Measurements from ENCODE around the gene ANO10.

Gene ANO10

DNA sequence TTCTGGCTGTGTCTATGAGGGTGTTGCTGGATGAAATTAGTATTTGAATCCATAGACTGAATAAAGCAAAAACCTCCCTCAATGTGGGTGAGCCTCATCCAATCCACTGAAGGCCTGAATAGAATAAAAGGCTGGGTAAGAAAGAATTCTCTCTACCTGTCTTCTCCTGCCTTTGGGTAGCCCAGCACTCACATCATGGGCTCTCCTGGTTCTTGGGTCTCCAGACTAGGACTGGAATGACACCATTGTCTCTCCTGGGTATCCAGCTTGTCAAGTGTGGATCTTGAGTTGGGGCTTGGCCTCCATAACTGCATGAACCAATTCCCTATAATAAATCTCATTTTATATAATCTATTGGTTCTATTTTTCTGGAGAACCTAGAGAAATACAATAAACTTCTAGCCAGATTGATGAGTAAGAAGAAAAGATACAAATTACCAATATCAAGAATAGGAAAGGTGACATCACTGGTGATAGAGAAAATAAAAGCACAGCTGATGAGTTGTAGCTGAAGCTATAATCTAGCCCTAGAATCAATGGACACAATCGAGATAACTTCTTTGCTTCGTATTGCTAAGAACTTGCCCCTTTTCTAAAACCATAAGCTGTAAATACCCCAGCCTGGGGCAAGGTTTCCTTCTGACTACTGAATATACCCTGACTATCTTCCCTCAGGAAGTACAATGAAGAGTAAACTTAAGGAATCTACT lies 106.4 kb downstream of the ANO10 start:
- H3K79me2 ChIP-seq (ENCODE audit: insufficient read depth, low read length): no peaks in the 10 kb centered on the region
- no peak overlapping the region for H3K27ac ChIP-seq (ENCODE audit: low read depth, low read length, poor library complexity, severe bottlenecking)
- H3K27me3 ChIP-seq (ENCODE audit: insufficient read depth, low read length): no peaks in the 10 kb centered on the region
- H3K4me3 ChIP-seq (ENCODE audit: low read depth, low read length, poor library complexity, severe bottlenecking): no peak overlapping the region
- H3K4me1 ChIP-seq (ENCODE audit: insufficient read depth, low read length, severe bottlenecking): no peaks in the 10 kb centered on the region
- no peak for TF ChIP-seq EZH2 (IDR thresholded peaks at IDR 0.05; ENCODE audit: borderline replicate concordance, low read length)
- TF ChIP-seq CTCF (IDR thresholded peaks at IDR 0.05; ENCODE audit: low read length): no peak
- no peak overlapping the region for H2AFZ ChIP-seq (ENCODE audit: low read length)
- no peak overlapping the region for H3K9ac ChIP-seq (ENCODE audit: low read length)
- H3K9me3 ChIP-seq (ENCODE audit: low read length): no peaks in the 10 kb centered on the region
- H3K9me2 ChIP-seq (ENCODE audit: low read depth, low read length): no peaks in the 10 kb centered on the region
- no peaks in the 10 kb centered on the region for H3F3A ChIP-seq (ENCODE audit: insufficient read depth, low read length)
- no peaks in the 10 kb centered on the region for H3K36me3 ChIP-seq (ENCODE audit: insufficient read depth, low read length)
- no peaks in the 10 kb centered on the region for H4K20me1 ChIP-seq (ENCODE audit: insufficient read depth, low read length)
- no peak overlapping the region for H3K4me2 ChIP-seq (ENCODE audit: low read length)

- no peaks in the 10 kb centered on the region for H4K20me1 ChIP-seq (ENCODE audit: insufficient read depth, low read length)
- H3K4me3 ChIP-seq (ENCODE audit: low read depth, low read length, poor library complexity, severe bottlenecking): no peak overlapping the region
- no peak overlapping the region for H3K9ac ChIP-seq (ENCODE audit: low read length)
- H3K4me2 ChIP-seq (ENCODE audit: low read length): no peak overlapping the region
- no peak overlapping the region for H2AFZ ChIP-seq (ENCODE audit: low read length)
- H3K9me2 ChIP-seq (ENCODE audit: low read depth, low read length): no peaks in the 10 kb centered on the region
- H3K9me3 ChIP-seq (ENCODE audit: low read length): no peaks in the 10 kb centered on the region
- H3K27ac ChIP-seq (ENCODE audit: low read depth, low read length, poor library complexity, severe bottlenecking): no peak overlapping the region
- no peaks in the 10 kb centered on the region for H3F3A ChIP-seq (ENCODE audit: insufficient read depth, low read length)
- no peaks in the 10 kb centered on the region for H3K4me1 ChIP-seq (ENCODE audit: insufficient read depth, low read length, severe bottlenecking)
- TF ChIP-seq EZH2 (IDR thresholded peaks at IDR 0.05; ENCODE audit: borderline replicate concordance, low read length): no peak
- TF ChIP-seq CTCF (IDR thresholded peaks at IDR 0.05; ENCODE audit: low read length): no peak
- no peaks in the 10 kb centered on the region for H3K27me3 ChIP-seq (ENCODE audit: insufficient read depth, low read length)
- H3K79me2 ChIP-seq (ENCODE audit: insufficient read depth, low read length): no peaks in the 10 kb centered on the region
- H3K36me3 ChIP-seq (ENCODE audit: insufficient read depth, low read length): no peaks in the 10 kb centered on the region
Measured at GRCh38 chr3:43512754-43513404, 108.9 kb downstream of the ANO10 start.

- H2AFZ ChIP-seq (ENCODE audit: low read length): no peak overlapping the region
- no peak overlapping the region for H3K4me2 ChIP-seq (ENCODE audit: low read length)
- no peaks in the 10 kb centered on the region for H3K9me3 ChIP-seq (ENCODE audit: low read length)
- no peaks in the 10 kb centered on the region; the same call in 1 of the 2 replicates for H3K27me3 ChIP-seq (ENCODE audit: insufficient read depth, low read length)
- H3K9ac ChIP-seq (ENCODE audit: low read length): no peak overlapping the region
- no peak for TF ChIP-seq EZH2 (IDR thresholded peaks at IDR 0.05; ENCODE audit: borderline replicate concordance, low read length)
- no peak for TF ChIP-seq CTCF (IDR thresholded peaks at IDR 0.05; ENCODE audit: low read length)
- H3K36me3 ChIP-seq (ENCODE audit: insufficient read depth, low read length): no peaks in the 10 kb centered on the region
- H3K79me2 ChIP-seq (ENCODE audit: insufficient read depth, low read length): no peaks in the 10 kb centered on the region
- H4K20me1 ChIP-seq (ENCODE audit: insufficient read depth, low read length): no peaks in the 10 kb centered on the region
- H3K4me3 ChIP-seq (ENCODE audit: low read depth, low read length, poor library complexity, severe bottlenecking): no peak overlapping the region
- no peaks in the 10 kb centered on the region for H3K9me2 ChIP-seq (ENCODE audit: low read depth, low read length)
- no peaks in the 10 kb centered on the region for H3K4me1 ChIP-seq (ENCODE audit: insufficient read depth, low read length, severe bottlenecking)
- H3K27ac ChIP-seq (ENCODE audit: low read depth, low read length, poor library complexity, severe bottlenecking): no peak overlapping the region
- H3F3A ChIP-seq (ENCODE audit: insufficient read depth, low read length): no peaks in the 10 kb centered on the region
Measured at GRCh38 chr3:43506644-43507043, 115.2 kb downstream of the ANO10 start.

Data from OCI-LY1 (cell line).